ENCODE data around the gene CD151. TPM values are rescaled to one million over a fixed set of nuclear protein-coding genes. Genes with fewer than 3 reads are reported as not detected.

CD151 gene
- total RNA-seq, 1 donor from 2014 or later: 486 TPM

DNA sequence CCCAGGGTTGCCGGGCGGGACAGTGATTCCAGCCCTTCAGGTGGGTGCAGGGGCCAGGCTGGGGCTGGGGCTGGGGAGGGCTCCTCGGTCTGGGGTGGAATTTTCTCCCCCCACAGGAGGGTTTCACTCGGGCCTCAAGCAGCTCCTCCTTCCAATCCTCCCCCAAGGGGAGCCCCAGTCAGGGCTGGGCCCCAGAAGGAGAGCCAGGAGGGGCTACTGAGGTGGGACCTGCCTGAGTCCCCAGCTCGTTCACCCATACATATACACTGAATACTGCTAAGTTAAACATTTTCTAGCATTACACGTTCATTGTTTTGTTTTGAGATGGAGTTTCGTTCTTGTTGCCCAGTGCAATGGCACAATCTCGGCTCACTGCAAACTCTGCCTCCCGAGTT is 6.5 kb upstream of the CD151 start:
- peak overlapping the region; percentile 54 for H3K4me3 ChIP-seq
- H3K27me3 ChIP-seq: peaks cover 9% of the 10 kb centered on the region
- no peak for ATAC-seq
- peaks cover 68% of the 10 kb centered on the region for H3K4me1 ChIP-seq
- H3K27ac ChIP-seq: peak overlapping the region; percentile 78
- peaks cover 34% of the 10 kb centered on the region for H3K36me3 ChIP-seq
- DNase-seq: no peak
- TF ChIP-seq, protein P1, sequence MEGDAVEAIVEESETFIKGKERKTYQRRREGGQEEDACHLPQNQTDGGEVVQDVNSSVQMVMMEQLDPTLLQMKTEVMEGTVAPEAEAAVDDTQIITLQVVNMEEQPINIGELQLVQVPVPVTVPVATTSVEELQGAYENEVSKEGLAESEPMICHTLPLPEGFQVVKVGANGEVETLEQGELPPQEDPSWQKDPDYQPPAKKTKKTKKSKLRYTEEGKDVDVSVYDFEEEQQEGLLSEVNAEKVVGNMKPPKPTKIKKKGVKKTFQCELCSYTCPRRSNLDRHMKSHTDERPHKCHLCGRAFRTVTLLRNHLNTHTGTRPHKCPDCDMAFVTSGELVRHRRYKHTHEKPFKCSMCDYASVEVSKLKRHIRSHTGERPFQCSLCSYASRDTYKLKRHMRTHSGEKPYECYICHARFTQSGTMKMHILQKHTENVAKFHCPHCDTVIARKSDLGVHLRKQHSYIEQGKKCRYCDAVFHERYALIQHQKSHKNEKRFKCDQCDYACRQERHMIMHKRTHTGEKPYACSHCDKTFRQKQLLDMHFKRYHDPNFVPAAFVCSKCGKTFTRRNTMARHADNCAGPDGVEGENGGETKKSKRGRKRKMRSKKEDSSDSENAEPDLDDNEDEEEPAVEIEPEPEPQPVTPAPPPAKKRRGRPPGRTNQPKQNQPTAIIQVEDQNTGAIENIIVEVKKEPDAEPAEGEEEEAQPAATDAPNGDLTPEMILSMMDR (IDR thresholded peaks at IDR 0.05): no peak
- no peaks in the 10 kb centered on the region for H3K9me3 ChIP-seq
- intact Hi-C loops (cut with DNase I): no loop called here

DNA sequence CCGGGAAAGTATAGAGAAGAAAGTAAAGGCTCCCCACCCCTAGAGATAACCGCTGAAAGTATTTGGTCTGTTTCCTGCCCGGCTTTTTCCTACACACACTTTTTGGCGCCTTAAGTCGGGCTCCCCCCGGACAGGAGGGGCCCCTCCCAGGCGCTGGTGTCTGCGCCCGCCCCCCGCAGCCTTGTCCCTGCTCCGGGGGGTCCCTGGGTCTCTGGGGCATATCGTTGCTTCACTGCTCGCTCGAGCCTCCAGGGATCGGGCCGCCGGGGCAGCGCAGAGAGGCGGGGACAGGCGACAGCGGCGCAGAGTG is 6.0 kb upstream of the CD151 start:
- H3K27me3 ChIP-seq: peaks cover 9% of the 10 kb centered on the region
- peaks cover 65% of the 10 kb centered on the region for H3K4me1 ChIP-seq

DNA sequence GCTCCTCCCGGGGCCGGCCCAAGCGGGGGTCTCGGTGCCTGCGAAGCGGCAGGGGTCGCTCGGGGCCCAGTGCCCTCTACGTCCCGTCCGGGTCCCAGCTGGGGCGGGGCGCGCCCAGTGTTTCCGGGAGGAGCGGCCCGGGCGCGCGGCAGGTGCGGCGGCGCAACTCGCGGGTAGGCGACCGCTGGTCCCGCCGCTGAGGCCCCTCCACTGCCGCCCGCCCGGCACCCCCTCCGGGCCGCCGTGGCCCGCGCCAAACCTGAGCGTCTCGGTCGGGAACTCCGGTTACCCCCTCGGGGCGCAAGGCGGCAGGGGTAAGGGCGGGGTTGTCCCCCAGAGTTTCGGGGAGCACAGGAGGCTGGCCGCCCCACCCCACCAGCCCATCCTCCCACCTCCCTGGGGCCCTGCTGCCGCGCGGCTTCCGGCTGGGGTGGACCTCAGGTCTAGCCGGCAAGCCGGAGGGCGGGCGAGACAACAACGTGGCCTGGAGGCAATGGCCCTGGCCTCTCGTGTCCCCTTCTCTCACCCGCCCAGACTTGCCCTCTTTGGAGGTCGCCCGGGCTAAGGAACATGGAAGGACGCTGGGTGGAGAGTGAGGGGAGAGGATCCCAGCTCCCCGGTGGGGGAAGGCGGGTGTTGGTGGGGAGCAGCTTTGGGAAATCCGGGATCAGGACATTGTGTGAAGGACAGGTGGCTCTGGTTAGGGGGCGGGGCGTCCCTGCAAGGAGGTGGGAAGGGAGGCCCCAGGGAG is 5.4 kb upstream of the CD151 start:
- H3K4me3 ChIP-seq: peak overlapping the region; percentile 54
- H3K27ac ChIP-seq: peak overlapping the region; percentile 78
- peak; percentile 85 for DNase-seq
- peaks cover 34% of the 10 kb centered on the region for H3K36me3 ChIP-seq
- ATAC-seq: peak; percentile 23
- TF ChIP-seq, protein P1 (IDR thresholded peaks at IDR 0.05): no peak
- peaks cover 9% of the 10 kb centered on the region for H3K27me3 ChIP-seq
- H3K4me1 ChIP-seq: peaks cover 65% of the 10 kb centered on the region
- no peaks in the 10 kb centered on the region for H3K9me3 ChIP-seq
- intact Hi-C loops (cut with DNase I): no loop called here

More for the DNA sequence above, 6.0 kb upstream of the CD151 start:
- intact Hi-C loops (cut with DNase I): no loop called here
- H3K36me3 ChIP-seq: peaks cover 34% of the 10 kb centered on the region
- ATAC-seq: no peak
- H3K4me3 ChIP-seq: peak overlapping the region; percentile 54
- TF ChIP-seq, protein P1 (IDR thresholded peaks at IDR 0.05): no peak
- no peak for DNase-seq
- H3K9me3 ChIP-seq: no peaks in the 10 kb centered on the region
- H3K27ac ChIP-seq: peak overlapping the region; percentile 78

DNA sequence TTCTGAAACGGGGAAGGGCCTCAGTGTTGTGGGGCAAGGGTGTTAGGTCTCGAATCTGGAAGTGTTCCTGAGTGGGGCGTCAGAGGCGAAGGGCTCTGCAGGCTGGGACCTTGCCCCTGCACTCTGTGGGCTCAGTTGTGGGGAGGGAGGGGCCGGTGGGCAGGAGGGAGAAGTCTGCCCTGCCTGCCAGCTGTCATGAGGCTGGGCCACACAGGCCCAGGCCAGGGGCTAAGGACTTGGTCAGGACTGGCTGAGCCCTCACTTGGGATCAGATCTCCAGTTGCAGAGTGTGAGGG is 4.9 kb upstream of the CD151 start, which contains the start of gene CRACR2B:
CRACR2B (plus strand) TSS at position 23 of the 296 bp plus-strand sequence. CDS start 689 bp downstream, outside the sequence.
- Histone ChIP-seq H3K27me3 (peaks cover 9% of the 10 kb centered on the region), H3K4me1 (peaks cover 65% of the 10 kb centered on the region), H3K27ac (peak within 1 kb of the TSS; percentile 78), H3K9me3 (no peaks in the 10 kb centered on the region), H3K36me3 (peaks cover 28% of the 10 kb centered on the region), H3K4me3 (peak within 1 kb of the TSS; percentile 54)
- DNase-seq (no peak), ATAC-seq (no peak)
- intact Hi-C loops (cut with DNase I): no loop called here
- TF ChIP-seq, protein P1 (IDR thresholded peaks at IDR 0.05): no peak

DNA sequence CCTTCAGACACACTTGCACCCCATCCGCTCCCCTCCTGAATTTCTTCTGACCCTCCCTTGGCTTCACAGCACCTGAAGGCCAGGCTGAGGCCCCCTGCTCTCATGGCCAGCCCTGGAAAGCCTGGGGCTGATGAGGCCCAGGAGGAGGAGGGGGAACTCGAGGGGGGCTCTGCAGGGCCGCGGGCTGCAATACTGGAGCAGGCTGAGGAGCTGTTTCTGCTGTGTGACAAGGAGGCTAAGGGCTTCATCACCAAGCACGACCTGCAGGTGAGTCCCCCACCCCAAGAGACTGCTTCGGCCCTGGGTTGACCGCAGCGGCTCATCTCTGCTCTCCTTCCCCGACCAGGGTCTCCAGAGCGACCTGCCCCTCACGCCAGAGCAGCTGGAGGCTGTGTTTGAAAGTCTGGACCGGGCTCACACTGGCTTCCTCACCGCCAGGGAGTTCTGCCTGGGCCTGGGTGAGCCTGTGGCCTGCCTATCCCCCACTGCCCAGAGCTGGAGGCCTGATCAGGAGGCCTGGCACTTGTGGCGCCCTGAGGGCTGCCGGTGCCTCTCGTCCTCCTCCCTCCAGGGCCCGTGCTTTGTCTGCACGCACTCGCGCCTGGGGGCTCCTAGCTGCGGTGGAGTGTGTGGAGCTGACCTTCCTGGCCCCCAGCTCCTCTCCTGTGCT is 4.1 kb upstream of the CD151 start:
- Histone ChIP-seq H3K36me3 (peaks cover 21% of the 10 kb centered on the region), H3K9me3 (no peaks in the 10 kb centered on the region), H3K4me3 (peak overlapping the region; percentile 54), H3K27me3 (peaks cover 9% of the 10 kb centered on the region), H3K27ac (peak overlapping the region; percentile 70), H3K4me1 (peaks cover 65% of the 10 kb centered on the region)
- TF ChIP-seq, protein P1 (IDR thresholded peaks at IDR 0.05): no peak
- ATAC-seq (no peak), DNase-seq (no peak)
- intact Hi-C loops (cut with DNase I): no loop called here

Data from upper lobe of right lung (tissue), 1 donor.